Stimulated activated CD8-positive, alpha-beta memory T cell treated with anti-CD3 and anti-CD28 coated beads, Interleukin-12 subunit alpha, Interleukin-12 subunit beta, amount 100 ng/mL, for 4 hours (primary cell): ENCODE results near the gene DPP4.

Experiments
- DNase-seq: peaks from one replicate; pipeline ENCODE4 v3.0.0-alpha.2; 2020; ENCODE audit warnings: low read depth

The DPP4 gene

DNA sequence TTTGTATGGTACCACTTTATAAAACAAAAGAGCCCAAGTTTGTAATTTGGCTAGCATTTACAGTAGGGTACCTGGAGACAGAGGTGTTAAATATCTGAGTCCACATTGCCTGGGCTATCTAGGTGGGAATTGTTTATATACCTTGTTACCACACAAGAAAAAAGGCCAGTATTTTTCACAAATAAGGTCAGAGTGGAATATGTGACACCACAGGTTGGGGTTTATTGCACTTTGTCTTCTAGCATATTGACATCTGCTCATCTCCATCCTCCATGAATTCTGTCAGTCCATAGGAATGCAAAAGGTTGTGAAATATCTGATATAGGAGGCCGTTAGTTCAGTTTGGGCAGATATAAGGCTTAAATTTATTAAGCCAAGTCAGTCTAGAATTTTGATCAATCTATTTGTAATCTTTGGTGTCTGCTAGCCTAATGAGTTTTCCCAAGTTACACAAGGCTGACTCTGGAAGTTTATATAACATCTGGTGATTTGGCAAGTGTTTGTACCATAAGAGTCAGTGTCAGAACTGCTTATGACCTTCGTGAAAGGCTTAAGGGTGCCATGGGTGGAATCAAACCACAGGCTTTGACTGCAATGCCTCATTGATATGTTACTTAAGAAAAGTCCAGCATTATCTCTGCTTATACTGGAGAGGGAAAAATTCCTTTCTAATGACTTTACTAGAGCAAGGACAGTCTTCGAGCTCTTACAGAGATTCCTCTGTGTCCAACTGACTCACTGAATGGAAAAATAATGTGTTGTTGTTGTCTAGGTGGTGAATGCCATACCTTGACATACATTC lies 11.3 kb upstream of the DPP4 start:
- DNase-seq = no peak

DNA sequence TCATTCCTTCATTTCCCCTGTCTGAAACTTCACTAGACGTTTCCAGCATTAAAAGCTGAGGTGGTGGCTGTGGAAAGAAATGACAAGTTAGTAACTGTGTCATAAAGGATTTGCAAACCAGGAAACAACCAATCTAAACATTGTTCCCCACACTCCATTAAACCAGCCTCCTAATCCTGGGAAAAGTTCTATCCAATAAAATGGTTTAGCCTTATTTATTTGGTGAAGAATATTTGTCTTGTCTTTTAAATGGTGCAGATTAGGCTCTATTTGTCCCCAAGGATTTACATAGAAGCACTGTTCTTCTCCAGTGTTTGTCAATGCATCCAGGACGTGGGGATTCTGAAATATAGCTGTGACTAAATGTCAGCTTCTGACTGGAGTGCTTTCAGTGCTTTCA lies 10.5 kb upstream of the DPP4 start:
- DNase-seq = no peak

DNA sequence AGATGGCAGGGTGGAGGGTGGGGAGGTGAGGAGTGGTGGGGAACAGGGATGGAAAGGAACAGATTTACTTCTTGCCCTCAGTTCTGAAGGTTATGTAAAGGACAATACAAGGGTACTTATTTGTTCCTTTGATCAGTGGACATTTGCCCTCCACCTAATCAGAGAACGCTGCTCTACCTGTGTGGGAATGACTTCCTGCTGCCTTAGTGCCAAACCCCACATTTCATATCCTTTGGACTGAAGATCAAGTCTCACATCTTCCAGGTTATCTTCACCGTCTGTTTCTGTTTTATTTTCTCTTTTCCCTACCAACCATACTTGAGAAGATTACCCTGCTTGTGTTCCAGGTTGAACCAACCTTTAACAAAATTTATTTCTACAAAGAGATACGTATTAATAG lies 8.7 kb upstream of the DPP4 start:
- DNase-seq = no peak

DNA sequence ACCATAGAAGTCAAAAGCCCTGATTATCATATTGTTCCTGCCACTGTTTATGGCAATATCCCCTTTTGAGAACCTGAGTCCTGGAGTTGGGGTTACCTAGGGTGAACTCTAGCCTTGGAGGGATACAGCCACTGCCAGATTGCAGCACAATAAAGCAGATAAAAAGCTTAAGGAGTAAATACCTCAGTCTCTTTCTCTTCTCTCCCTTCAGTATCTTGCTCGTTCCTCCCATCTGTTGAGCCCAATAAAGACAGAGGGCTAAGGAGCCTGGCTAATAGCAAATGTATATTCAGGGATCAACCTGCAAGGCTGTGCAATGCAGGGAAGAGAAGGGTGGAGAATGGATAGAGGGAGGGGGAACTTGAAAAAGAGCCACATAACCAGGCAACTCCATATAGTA lies 8.0 kb upstream of the DPP4 start:
- DNase-seq = no peak

DNA sequence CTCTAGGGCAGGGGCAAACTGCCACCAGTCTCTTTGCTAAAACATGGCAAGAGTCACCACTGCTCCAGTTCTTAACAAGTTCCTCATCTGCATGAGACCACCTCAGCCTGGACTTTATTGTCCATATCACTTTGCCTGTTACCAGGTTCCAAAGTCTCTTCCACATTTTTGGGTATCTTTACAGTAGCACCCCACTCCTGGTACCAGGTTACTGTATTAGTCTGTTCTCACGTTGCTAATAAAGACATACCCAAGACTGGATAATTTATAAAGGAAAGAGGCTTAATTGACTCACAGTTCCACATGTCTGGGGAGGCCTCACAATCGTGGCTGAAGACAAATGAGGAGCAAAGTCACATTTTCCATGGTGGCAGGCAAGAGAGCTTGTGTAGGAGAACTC lies 5.5 kb upstream of the DPP4 start:
- no peak for DNase-seq

DNA sequence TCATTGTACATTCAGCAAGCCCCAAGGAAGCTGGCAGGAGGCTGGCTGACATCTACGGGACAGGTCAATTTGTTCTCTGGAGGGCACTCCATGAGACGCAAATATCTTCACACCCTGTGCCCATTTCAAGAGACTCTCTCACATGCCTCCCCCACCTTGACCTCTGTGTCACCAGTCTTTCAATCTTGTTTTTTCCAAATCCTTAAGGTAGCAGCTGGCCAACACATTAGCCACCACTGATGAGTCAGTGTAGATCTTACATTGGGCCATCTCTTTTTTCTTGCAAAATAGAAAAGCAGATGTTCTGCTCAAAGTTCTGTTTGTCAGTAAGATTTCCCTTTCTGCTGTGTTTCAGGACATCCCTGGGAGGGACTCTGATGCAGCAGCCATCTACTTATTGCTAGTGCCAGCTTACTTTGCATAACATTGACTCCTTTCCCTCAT lies 1.7 kb upstream of the DPP4 start:
- no peak for DNase-seq

DNA sequence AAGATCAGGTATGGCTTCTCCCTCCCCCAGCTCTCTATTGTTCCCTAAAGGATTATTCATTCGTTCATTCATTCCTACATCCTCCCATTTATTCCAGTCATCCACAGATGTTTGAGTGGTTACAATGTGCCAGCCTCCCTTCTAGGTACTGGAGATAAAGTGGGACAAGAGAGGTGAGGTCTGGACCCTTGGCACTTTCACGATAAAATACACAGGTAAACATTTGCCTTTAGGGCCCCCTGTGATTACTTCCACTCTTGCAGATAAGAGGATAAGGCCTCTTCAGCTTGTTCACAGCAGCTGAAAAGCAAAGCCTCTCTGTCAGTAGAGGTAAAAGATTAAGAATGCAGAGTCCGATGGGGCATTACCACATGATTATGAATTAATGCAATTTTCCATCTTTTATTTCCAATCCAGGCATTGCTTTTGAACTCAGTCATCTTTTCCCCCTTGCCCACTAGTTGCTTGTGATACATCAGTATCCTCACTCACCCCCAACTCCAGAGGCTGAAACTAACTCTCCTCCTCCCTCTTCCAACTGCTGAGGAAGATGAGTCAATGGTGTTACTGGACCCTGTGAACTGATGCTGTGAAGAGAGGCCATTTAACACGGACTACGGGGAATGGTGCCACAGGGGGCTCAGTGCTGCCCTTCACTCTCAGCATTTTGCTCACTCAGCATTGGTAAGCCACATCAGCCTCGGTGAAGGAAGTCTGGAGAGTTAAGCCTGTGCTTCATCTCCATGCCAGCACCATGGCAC lies 1.1 kb upstream of the DPP4 start:
- no peak for DNase-seq

DNA sequence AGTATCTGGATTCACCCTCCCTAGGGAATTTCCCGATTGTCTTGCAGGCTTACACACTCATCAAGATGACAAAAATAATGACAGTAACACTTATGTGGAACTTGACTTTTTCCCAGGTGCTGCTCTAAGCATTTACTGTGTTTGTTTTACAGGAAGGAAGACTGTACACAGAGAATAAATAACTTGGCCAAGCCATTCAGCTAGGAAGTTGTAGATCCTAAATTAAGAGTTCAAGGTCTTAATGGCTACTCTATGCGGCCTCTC lies 549 bp upstream of the DPP4 start:
- no peak for DNase-seq

DNA sequence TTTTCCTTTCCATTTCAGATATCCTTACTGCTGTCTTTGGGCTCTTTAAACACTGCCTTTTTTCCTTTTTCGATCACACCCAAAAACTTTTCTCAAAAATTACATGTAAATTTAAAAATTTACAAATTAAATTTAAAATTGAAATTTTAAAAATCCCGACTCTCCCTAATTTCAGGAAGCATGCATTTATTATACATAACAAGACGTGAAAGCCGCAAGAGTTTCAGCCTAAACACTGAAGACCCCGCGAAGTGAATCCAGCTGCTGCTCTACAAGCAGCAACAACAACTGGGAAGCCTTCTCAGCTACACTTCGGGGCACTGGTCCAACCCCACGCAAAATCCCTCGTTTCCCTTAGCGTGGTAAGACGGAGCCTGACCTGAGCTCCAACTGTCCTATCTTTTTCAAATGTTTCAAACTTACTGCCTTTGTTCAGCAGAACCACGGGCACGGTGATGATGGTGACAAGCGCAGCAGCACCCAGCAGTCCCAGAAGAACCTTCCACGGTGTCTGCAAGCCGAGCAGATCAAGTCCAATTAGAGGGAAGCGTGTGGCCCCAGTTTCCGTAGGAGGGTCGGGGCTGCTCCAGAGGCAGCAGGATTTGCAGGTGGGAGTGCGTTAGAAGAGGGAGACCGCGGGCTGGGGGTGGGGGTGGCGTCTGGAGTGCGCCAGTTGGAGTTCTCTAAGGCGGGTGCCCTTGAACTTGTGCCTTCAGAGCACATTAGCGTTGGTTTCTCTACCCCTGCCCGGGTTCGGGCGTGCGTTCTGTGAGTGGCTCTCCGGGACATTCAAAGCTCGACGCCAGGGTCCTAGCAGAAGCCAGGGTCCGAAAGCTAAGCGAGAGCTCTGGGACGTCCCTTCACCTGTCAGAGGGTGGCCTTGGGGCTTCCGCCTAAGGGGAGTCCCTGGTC lies 783 bp downstream of the DPP4 start:
- DNase-seq = no peak

DNA sequence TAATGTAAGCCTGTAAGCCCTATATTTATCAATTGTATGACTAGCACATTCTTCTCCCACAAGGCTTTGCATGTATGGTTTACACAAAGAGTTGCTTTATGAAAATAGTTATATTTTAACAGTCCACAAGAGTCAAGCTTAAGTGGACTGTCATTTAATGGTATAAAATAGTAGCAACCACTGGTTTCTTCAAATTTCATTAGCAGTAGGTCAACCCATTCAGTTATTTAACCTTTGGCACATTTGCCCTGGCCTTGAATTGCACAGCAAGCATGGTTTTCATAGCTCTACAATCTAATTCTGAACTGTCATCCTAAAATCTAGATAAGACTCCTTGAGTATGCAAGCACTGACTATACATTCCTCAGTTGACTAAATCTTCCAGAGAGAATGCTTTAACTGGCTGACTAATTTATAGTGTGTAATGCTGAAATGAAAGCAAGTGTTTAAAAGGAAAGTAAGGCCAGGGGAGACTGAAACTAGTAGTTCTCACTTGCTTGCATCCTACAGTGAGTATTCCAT lies 1.8 kb downstream of the DPP4 start:
- no peak for DNase-seq

DNA sequence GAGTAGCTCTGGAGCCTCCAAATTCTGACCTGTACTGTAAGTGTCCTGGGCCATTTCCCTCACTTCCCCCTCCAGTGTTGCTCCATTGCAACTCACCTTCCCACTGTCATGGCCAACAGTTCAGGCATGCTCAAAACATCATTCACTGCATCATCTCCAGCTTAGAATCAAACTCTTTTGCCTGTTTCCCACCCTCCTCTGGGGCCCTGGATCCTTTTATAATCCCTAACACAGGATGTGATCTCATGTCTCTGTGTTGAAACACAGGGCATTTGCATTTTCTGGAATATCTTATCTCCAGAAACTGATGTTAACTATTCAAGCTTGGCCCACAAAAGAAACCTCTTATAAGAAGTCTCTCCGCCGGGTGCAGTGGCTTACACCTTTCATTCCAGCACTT lies 3.0 kb downstream of the DPP4 start:
- no peak for DNase-seq

DNA sequence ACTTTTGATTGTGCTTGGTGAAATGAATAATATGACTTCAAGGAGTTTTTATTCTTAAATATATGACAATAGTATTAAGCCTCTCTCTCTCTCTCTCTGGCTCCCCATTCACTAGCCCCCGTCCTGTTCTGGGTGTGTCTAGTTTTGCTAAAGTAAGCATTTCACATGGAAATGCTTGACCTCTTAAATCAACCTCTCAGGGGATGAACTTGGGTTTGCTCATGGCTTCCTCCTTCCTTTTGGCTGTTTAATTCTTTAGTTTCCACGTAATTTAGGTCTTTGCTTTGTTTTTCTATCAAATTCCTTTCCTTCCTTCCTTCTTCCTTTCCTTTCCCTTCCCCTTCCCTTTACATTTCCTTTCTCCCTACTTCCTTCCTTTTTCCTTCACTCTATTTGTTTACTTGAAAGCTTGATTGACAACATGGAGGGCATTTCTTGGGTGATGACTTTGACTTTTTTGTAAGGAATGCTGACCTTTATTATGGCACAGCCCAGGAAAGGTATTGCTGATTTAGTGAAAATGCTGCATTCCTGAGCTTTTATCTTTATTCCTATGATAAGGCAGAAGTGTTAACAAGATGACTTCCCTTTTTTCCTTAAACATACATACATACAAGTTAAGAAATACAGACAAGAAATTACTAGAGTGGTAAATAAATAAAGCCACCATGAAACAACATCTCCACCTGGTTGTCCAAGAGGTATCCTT lies 3.6 kb downstream of the DPP4 start:
- no peak for DNase-seq

DNA sequence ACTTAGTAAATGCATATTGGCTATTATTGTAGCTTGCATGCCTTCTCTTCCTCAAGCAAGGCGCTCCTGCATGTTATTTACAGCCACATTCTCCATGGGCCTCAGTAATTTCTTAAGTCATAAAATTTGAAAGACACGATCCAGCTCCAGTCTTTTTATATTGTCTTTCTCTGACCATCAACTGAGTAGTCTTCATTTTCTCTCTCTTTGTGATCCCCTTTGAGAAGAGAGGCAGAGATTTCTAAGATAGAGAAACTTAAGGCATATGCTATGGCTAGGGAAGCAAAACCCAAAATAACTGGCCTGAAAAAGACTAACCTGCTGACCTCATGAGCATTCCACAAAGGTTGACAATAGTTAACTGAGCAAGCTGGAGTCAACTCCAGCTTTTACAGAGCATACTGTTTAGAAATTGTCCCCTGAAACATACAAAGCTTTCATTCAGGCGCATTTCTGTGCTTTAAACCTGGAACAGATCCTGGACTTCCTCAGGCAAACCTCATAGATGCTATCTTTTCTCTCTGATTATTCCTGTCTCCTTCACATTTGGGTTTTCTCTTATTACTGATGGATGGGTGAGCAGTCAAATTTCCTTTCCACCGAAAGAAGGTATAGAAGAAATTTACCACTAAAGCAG lies 4.6 kb downstream of the DPP4 start:
- DNase-seq = no peak

DNA sequence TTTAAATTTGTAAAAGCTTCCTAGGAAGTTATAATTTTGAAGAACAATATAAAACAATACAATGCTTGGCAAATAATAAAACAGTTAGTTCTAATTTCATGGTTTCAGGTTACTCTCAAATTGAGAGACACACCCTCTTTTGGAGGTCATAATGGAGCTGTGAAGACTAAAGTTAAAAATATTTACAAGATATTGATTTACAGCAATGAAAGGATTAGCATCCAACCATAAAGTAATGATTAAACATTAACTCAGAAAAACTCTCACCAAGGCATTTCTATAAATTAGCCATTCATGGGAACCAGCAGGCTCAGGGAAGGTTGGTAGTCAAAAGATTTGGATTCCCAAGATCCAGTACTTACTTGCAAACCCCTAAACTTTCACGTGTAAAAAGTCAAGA lies 6.4 kb downstream of the DPP4 start:
- DNase-seq = no peak

DNA sequence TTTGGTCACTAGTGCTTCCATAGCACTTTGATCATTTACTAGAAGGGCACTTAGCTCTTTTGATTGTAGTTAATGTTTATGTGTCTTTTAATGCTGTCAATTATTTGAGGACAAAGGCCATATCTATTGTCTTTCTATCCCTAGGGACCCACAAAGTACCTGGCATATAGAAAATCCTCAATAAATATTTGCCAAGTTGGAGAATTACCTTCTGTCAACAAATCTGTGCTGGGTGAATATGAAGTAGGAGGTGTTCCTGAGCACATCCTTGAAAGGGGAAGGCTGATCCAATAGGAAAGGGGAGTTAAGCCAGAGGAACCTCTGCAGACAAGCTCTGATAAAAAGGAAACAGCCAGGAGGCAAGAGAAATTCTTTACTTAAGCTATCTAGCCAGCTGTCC lies 8.2 kb downstream of the DPP4 start:
- no peak for DNase-seq

DNA sequence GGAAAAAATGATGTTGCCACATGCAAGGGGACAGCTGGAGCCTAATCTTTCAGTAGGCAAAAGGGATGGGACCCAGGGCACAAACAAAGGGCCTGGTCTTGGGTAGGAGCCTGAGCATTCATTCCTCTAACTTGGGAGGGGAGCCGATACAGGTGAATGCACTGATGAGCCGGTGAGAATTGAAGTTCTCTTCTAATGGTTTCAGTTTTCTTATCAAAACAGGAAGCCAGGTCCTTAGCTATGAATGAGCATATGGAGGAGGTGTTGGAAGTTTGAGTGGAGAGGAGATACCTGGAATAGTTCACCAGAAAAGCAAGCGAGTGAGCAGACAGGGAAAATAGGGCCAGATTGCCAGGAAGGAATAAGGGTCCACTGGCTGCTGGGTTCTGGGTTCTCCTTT lies 10.1 kb downstream of the DPP4 start:
- DNase-seq = no peak

DNA sequence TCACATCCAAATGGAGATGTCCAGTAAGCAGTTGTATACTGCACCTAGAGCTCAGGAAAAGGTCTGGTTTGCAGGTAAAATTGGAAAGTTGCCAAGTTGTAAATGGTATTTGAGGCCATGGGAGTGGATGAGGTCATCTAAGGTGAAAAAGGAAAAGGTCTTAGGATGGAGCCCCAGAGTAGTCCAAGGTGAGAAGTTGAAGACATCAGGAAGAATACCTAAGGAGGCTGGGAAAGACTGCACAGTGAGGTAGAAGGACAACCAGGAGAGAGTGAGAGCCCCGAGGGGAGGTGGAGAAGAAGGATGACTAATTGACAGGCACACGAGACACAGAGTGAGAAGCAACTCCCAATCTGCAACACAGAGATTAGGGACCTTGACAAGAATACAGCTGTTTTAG lies 10.7 kb downstream of the DPP4 start:
- no peak for DNase-seq

DNA sequence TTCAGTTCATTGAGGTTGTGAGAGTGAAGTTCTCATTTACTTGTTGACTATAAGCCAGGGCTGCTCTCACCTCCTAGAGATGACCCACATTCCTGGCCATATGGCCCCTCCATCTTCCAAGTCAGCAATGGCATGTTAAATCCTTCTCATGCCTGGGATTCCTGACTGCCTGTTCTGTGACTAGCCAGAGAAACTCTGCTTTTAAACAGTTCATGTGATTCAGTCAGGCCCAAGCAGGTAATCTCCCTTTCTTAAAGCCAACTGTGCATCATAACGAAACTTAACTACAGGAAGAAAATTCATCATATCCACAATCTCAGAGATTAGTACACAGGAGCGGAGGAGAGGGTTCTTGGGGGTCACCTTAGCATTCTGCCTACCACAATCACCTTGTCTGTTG lies 11.5 kb downstream of the DPP4 start:
- DNase-seq = no peak

DNA sequence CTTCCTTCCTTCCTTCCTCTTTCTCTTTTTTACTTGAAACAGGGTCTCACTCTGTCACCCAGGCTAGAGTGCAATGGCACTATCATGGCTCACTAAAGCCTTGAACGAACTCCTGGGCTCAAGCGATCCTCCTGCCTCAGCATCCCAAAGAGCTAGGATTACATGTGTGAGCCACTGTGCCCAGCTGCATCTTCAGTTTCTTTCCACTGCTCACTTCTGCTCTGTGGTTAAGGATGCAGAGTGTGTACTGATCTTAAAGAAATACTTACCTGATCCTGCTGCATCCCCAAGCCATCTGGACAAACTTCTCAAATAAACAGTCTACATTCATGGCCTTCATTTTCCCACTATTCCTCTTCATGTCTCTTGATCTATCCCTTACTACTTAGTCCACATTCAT lies 13.0 kb downstream of the DPP4 start:
- DNase-seq = no peak

DNA sequence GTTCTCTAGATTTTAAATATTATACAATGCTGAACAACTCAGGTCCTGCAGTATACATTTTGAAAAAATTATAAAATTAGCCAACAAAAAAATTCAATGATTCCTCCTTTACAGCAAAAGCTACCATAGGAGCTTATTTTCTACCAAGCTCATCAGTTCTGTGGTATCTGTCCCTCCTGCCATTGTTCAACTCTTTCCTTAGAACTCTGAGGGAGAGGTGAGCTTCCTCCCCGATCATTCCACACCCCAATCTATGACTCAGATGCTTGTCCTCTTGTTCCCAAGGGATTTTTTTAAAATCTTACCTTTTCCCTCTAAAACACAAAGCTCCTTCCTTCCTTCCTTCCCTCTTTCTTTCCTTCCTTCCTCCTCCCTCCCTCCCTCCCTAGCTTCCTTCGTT lies 13.5 kb downstream of the DPP4 start:
- DNase-seq = no peak

DNA sequence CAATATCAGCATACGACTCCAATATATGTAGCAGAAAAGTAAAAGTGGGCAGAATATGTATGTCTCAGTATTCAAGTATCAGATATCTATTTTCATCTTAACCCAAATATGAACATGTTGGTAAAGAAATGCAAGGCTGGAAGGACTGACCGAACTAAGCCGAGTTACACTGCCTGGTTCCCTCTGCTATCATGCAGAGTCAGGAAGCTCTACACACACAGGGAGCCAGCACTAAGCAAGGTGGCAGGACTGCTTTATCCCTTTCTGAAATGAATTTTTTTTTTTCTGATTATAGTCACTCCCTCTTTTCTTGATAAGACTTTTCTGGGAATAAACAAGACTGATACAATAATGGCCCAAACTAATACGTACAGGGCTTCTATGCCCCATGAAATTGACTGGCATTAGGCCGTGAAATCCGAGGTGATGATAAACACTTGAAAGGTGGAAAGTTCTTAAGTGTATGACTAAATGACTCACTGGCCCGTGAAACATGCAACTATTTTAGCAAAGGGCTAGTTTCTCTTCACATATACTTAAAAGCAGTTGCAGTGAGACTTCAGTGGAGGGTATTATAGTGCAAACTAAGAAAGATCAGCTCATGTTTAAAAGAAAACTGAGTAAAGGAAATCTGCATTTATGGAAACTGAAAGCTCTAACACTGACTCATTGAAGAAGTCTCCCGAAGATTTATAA lies 14.9 kb downstream of the DPP4 start:
- no peak for DNase-seq
